ENCODE measurements around the gene PLEKHN1.

The PLEKHN1 gene

DNA sequence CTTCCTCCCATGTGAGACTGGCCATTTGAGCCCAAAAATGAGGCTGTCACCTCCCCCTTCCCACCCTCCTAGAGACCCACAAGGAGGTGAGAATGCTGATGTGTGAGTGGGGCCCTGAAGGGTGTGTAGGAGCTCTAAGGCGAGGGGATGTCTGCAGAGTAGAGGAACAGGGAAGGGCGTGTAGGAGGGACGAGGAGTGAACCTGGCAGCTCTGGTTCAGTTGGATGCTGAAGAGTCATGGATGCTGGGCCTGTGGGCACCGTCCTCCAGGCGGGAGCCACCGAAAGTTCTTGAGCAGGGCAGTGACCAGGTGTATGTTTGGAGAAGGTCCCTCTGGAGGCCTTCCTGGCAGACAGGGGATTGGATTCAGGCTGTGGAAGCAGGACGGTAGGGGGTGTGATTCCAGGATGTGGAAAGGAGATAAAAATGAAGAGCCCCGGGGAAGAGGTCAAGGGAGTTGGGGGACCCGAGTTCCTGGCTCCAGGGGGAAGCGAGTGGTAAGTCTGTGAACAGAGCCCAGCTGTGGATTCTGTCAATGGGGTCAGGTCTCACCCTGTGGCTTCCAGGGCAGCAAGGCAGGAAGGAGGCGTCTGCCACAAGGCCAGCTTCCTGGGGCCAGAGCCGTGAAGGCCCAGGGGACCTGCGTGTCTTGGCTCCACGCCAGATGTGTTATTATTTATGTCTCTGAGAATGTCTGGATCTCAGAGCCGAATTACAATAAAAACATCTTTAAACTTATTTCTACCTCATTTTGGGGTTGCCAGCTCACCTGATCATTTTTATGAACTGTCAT, 34.7 kb upstream of the PLEKHN1 start:
- no peak for DNase-seq

DNA sequence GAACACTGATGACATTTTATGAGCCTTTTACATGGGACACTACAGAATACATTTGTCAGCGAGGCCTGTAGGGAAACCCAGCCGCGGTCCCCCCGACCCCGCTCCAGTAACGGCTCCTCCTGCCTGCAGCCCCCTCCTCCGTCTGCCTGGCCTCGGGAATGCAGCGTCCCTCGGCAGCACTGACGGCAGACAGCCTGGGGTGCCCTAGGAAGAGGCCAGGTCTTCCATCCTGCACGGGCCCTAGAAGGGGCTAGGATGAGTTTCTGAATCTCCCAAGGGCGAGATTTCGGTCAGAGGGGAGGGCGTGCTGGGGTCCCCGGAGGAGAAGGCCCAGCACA, 34.1 kb upstream of the PLEKHN1 start:
- DNase-seq = no peak

DNA sequence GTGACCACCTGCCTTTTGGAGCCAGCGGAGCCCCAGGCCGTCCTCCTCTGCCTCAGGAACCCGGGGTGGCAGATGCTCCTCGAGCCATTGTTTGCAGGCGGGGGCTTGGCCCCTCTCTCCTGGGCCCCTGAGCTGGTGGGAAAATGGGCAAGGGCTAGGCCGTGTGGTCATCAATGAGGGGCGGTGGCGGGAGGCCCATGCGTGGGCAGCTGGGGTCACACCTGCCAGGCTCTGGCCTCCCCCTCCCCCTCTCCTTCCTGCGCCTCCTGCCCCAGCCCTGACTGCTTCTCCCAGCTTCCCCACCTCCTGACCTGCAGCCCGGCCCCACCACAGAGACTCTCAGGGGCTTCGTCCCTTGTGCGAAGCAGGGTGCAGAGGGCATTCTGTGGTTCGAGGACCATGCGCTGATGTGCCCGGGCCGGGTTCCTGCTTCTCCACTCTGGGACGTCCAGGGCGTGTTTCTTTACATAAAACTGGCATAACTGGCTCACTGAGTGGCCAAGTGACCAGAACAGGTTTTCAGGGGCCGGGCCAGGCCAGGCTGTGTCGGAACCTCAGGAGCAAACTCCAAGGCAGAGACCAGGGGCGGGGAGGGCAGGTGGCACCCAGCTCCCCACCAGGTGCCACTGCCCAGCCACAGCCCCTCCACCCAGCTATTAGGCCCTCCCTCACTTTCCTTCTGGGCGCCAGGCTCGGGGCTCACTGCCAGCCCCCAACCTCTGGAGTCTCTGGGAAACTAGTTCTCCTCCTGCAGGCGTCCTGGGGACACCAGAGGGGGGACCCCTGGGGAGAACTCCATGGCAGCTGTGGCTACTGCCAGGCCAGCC, 33.3 kb upstream of the PLEKHN1 start:
- DNase-seq = no peak

DNA sequence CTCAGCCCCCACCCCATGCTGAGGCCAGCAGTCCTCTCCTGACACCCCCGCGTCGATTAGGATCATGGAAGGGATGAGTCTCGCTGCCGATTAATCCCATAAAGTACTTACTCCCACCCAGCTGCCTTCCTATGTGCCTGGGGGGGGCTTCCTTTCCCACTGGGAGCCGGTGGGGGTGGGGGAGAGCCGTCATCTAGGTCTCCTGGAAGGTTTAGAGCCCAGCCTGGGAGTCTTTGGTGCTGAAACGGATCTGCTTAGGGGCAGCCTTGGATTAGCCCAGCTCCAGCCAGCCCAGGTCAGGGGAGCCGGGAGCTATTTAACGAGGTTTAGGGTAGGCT, 32.7 kb upstream of the PLEKHN1 start:
- peak; percentile 76 for DNase-seq

DNA sequence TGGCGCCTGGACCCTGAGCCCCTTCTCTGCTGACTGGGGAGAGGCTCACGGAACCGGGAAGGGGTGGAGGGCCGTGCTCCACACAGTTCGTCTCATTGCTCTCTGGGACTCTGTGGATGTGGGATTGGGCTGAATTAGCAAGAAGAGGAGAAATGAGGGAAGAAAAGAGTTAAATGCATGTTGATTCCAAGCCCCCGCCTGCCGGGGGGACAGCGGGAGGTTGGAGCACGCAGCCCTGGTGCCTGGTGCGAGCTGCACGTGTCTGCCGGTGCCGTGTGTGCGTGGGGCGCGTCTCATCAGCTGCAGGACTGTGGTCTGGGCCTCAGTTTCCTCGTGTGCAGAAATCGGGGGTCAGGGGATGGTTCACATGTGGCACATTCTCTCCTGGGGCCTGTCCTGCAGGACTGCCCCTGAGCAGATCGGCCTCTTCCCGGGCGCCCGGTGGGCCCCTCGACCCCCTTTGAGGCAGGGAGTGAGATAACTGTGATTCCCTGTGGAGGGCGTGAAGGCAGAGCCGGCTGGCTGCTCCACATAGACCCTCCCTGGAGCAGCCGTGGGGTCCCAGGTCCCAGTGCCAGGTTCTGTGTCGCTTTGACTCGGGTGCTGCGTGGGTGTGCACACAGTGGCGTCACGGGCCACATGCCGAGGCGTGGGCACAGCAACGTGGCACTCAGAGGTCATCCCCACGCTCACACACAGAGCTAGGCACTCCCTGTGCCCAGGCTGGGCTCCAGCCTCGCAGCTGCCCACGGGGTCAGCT, 31.1 kb upstream of the PLEKHN1 start:
- no peak for DNase-seq

DNA sequence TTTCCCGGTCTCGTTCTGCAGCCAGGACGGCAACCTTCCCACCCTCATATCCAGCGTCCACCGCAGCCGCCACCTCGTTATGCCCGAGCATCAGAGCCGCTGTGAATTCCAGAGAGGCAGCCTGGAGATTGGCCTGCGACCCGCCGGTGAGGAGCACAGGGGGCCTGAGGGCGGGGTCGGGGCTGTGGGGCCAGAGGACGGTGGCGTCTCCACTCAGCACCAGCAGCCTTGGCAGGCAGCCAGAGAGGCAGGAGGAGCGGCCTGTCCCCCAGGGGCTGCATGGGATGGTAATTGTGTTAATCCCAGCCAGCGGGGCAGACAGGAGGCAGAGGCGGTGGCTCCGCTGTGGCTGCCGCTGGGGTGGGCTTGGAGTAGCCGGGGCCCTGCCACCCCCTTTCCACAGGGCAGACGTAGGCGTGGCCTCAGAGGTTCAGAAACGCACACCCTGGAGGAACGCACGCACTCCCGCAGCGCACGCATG, 30.5 kb upstream of the PLEKHN1 start:
- peak; percentile 94 for DNase-seq

DNA sequence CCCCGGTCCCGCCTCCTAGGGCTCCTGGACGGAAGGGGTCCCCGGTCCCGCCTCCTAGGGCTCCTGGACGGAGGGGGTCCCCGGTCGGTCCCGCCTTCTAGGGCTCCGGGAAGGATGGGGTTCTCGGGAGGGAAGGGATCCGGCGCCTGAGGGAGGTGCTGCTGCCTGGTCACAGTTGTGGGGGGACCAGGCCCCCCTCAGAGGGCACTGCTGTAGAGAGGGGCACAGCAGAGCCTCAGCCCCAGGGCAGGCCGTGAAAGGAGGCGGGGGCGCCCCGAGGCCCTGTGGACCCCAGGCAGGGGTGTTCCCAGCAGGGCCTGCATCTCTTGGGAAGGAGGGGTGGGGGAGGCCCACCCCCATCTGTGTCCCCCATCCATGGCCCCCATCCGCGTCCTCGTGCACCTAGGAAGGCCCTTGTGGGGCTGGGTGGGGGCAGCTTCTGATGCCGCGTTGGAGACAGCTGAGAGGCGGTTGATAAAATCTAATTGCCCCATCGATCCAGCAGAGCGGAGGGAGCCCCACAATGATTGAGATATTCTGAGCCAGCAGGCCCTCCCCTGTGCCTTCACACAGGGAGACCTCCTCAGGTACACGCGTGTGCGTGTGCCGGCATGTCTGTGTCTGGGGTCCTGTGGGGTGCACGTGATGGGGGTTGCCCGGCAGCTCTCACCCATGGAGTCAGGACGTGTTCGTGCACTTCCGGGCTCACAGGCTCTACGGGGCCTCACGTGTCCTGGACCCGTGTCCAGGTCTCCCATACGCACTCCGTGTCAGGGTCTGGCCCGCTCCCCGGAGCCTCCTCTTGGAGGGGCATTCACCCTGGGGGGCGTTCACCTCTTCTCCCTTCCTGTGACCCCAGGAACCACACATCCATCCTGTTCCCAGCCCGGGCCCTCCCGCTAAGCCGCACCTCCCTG, 29.7 kb upstream of the PLEKHN1 start:
- DNase-seq = no peak

DNA sequence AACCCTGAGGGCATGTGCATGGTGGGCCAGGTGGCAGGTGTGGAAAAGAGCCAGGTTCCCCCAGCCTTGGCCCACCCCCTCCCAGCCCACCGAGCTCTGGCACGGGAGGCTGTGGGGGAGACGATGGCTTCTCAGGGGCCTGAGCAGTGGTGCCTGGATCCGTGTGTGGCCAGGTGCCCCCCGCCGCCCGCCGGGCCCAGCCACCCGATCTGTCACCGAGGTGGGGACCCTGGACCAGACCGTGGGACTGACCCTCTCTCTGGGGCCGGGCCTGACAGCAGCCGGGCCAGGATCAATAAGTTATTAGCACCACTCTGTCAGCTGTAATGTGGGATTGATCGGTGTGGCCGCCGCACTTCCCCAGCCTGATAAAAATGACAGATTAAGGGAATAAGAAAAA, 28.8 kb upstream of the PLEKHN1 start:
- no peak for DNase-seq

DNA sequence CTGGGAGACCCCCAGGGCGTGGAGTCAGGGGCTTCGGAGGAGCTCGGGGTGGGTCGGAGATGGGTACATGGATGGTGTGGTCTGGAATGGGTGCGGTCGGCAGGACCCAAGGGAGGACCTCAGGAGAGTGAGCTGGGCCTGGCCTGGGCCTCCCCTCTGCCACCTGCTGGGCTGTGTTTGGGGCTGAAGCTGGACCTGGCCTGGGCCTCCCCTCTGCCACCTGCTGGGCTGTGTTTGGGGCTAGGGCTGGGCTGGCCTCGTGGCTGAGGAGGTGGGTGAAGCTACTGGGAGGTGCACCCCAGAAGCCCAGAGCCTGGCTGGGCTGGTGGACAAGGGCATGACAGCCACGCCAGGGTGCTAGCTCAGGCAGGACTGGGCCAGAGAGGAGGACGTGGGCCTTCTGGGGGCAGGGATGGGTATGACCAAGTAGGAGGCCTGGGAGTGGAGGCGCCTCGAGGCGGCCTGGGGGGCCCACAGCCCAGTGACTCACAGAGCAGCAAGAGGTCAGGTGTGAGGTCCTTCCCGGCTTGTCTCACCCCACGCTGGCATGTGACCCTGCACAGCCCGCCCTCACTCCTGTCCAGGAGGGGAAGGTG, 28.1 kb upstream of the PLEKHN1 start:
- DNase-seq = no peak

DNA sequence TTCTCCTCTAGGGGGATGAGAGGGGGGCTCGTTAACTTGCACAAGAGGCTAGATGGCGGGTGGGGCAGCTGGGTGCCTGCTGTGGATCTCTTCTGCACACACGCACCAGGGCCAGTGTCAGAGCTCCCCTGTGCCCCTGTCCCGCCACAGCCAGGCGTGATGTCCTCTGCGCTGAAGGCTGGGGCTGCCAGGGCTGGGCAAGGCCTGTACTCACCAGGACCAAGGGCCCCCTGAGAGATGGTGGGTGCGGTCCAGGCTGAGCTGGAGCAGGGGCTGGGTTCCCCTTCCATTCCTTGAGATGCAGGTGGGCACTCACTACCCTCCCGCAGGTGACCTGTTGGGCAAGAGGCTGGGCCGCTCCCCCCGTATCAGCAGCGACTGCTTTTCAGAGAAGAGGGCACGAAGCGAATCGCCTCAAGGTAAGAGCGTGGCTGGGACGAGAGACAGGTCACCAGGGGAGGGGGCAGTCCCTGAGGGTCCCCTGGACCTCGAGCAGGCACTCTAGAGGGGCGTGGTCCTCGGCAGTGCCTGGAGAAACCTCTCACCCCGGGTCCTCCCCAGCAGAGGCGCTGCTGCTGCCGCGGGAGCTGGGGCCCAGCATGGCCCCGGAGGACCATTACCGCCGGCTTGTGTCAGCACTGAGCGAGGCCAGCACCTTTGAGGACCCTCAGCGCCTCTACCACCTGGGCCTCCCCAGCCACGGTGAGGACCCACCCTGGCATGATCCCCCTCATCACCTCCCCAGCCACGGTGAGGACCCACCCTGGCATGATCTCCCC, 27.4 kb upstream of the PLEKHN1 start:
- no peak for DNase-seq

DNA sequence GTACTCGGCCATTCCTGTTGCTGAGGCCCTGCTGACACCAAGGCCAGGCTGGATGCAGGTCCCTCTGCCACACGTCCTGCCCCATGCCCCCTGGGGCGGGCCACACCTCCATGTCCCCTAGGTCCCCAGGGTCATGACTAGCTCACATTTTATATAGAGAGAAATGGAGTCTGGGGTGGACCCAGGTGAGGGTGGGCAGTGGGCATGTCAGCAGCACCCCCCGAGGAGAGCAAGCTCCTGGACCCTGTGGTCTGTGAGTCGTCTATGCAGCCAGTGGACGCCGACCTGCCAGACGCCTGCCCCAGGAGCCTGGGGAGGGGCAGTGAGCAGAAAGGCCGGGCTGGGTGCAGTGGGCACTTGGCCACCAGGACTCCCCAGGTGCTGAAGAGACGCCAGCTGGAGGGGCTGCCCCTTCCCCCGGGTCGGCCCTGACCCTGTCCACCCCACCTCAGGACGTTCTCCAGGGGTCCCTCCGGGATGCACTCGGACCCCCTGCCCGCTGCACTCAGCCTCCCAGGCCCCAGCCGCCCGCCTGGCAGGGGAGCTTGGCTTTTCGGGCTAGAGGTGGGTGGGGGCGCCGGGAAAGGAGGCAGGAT, 26.7 kb upstream of the PLEKHN1 start:
- peak; percentile 46 for DNase-seq

DNA sequence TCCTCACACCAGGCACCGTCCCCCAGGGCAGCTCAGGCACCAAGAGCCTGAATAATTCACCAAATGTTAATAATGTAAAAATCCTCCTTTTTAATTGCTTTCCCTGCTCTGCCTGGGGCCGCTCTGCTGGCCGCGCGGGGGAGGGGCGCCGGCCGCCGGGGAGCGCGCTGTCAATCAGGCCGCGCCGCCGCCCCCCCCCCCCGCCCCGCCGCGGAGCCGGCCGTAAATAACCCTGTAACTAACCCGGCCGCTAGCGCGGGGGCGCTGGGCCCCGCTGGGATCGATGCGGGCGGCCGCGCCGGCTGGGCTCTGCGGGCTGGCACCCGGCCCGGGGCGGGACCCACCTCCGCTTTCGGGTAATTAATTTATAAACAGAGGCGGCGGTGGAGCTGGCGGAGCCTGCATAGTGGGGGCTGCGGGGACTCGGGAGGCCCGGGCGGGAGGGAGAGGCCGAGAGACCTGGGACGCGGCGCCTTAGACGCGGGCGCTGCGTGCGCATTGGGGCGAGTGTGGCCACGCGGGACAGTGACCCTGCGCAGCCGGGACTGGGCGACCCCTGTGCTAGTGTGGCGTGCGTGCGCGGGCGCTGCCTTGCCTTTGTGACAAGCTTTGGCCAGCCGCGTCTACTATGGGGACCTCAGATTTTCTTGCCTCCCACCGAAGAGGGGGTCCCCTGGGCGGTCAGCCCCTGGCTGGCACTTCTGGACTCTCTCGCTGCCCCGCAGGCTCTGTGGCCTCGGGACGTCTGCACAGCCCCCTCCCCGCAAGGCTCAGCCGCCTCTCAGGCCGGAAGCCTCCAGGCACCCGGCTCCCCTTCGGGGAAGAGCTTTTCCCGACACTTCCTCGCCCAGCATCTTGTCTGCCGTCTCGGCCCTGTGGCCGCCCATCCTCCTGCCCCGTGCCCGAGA, 25.9 kb upstream of the PLEKHN1 start:
- peak; percentile 94 for DNase-seq

DNA sequence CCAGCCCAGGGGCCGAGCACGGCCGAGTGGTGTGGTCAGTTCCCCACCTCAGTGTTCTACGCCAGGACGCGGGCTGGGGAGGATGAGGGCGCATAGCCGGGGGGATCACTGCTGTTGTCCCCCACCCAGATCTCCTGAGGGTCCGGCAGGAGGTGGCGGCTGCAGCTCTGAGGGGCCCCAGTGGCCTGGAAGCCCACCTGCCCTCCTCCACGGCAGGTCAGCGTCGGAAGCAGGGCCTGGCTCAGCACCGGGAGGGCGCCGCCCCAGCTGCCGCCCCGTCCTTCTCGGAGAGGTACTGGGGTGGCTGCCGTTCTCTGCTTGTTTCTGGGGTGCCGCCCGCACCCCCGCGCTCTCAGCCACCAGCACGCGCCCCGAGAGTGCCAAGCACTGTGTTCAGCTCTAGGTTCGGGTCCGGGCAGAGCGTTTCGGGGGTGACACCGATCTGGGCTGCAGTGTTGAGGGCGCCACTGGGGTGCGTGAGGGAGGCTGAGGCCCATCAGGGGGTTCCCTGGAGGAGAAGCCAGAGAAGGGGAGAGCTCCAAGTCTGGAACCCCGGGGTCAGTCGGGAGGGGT, 25.2 kb upstream of the PLEKHN1 start:
- DNase-seq = no peak

DNA sequence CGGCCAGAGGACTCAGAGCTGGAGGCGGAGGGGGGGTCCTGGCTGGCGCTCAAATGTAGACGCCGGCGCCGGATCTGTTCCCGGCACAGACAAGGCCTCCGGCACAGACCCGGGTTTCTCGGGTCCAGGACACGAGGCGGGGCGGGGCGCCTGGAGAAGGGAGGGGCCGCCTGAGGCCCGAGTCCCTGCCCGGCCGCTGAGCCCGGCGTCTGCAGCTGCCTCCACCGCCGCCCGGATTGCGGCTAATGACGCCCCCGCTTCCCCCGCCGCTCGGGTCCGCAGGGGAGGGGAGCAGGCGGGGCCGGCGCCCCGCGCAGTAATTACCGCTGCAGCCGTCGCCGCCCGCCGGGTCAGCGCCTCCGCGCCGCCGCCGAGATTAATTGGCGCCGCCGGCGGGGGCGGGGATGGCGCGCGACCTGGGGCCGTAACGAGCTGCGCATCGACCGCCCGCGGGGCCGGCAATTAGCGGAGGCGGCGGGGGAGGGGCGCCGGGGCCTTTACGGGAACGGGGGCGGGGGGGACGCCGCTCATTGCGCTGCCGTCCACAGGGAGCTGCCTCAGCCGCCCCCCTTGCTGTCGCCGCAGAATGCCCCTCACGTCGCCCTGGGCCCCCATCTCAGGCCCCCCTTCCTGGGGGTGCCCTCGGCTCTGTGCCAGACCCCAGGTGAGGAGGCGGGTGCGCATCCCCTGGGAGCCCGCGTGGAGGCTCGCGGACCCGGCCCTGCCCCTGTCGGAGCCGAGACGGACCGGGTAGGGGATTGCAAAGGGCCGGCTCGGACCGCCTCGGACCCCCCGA, 24.5 kb upstream of the PLEKHN1 start:
- peak; percentile 98 for DNase-seq

DNA sequence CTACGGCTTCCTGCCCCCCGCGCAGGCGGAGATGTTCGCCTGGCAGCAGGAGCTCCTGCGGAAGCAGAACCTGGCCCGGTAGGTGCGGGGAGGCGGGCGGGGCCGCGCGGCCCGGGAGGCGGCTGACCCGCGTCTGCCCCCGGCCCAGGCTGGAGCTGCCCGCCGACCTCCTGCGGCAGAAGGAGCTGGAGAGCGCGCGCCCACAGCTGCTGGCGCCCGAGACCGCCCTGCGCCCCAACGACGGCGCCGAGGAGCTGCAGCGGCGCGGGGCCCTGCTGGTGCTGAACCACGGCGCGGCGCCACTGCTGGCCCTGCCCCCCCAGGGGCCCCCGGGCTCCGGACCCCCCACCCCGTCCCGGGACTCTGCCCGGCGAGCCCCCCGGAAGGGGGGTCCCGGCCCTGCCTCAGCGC, 23.9 kb upstream of the PLEKHN1 start:
- DNase-seq = peak; percentile 48

DNA sequence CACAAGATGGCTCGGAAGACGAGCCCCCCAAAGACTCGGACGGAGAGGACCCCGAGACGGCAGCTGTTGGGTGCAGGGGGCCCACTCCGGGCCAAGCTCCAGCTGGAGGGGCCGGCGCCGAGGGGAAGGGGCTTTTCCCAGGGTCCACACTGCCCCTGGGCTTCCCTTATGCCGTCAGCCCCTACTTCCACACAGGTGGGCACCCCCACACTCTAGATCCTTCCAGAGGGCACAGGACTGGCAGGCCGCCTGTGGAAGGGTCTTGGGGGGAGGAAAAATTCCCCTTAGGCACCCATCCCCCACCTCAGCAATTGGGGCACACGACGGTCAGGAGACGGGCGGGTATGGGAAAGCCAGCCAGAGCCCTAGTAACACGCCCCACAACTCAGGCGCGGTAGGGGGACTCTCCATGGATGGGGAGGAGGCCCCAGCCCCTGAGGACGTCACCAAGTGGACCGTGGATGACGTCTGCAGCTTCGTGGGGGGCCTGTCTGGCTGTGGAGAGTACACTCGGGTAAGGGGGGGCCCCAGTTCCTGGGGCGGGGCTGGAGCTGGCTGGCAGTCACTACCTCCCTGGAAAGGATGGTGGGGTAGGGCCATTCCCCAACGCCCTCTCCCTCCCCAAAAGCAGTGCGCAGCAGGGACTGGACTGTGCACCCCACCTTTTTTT, 23.3 kb upstream of the PLEKHN1 start:
- DNase-seq = peak; percentile 63

DNA sequence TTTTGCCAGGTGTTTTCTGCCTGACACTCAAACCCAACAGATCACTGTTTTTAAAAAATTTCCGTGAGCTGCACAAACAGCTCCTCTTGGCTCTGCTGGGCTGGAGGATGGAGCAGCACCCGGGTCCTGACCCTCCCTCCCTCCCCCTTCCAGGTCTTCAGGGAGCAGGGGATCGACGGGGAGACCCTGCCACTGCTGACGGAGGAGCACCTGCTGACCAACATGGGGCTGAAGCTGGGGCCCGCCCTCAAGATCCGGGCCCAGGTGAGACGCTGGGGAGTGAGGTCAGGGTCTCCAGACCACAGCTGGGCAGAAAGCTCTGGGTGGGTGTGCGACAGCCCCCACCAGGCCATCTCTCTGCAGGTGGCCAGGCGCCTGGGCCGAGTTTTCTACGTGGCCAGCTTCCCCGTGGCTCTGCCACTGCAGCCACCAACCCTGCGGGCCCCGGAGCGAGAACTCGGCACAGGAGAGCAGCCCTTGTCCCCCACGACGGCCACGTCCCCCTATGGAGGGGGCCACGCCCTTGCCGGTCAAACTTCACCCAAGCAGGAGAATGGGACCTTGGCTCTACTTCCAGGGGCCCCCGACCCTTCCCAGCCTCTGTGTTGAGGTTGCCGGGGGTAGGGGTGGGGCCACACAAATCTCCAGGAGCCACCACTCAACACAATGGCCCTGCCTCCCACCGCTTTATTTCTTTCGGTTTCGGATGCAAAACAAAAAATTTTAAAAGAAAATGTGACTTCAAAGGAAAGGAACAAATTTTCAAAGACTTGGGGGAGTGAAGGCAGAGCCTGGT, 22.5 kb upstream of the PLEKHN1 start:
- DNase-seq = no peak

Data from COR-L47 (cell line).